ENCODE measurements around the gene HTRA2.

HTRA2 gene

DNA sequence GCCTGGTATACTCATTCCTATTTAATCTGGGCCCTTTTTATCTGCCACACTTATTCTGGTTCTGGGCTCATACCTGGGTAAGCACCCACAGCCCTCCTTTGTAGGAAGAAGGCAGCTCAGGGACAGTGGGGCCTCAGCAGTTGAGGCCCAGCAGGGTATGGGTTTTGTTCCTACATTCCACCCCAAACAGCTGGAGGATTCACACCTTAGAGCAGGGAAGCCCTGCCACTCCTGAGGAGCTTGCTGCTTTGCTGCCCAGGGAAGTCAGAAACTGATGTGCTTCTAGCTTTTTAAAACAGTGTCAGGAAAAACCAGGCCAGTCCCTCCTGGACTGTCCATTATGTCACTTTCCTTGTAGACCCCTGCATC, 29.2 kb upstream of the HTRA2 start:
- no peak for DNase-seq (ENCODE audit: low read depth)

GRCh38 chr2:74501335-74502071, 28.2 kb upstream of the HTRA2 start:
- no peak for DNase-seq (ENCODE audit: low read depth)

- DNase-seq (ENCODE audit: low read depth) = peak; percentile 9
Measured at GRCh38 chr2:74502147-74502719, 27.5 kb upstream of the HTRA2 start.

GRCh38 chr2:74502720-74503505, 26.8 kb upstream of the HTRA2 start:
- DNase-seq (ENCODE audit: low read depth) = peak; percentile 88

DNA sequence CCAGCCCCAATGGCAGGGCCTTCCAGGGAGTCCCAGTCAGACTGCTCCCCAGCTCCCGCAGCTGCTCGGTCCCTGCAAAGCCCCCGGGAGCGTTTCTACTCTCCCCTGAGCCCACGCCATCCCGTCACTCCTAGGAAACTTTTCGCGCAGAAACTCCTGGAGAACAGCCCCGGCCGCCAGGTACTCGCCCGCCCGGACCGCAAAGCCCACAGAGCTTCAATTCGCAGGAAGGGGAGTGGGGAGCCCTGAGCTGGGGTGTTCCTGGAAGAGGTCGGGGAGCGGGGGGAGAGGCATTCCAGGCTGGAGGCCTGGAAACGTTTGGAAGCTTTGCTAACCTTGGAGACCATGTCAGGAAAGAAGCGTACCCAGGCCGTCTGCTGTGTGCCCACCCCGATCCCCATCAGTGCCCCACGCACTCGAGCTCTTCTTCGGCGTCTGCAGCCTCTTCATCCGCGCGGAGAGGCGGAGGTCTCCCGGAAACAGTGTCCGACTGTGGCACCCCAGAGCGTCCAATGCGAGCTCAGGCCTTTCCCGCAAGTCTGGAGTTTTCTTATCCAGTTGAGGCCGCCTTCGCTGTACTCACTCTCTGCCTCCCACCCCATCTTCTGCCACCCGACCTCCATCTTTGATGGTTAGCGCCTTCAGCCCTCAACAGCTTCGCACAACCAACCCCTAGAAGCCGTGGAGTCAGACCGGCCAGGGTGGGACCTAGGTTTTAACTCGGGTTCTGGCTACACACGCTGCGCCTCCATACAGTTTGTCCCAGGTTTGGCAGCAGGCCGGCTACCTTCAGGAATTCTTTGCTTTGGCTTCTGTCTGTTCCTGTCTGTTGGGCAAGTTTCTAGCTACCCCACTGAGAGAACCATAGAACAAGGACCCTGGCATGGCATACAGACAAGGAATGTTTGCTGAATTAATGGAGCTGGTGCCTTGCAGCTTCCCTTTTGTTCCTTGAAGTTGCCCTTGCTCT, 25.9 kb upstream of the HTRA2 start:
- no peak for DNase-seq (ENCODE audit: low read depth)

DNA sequence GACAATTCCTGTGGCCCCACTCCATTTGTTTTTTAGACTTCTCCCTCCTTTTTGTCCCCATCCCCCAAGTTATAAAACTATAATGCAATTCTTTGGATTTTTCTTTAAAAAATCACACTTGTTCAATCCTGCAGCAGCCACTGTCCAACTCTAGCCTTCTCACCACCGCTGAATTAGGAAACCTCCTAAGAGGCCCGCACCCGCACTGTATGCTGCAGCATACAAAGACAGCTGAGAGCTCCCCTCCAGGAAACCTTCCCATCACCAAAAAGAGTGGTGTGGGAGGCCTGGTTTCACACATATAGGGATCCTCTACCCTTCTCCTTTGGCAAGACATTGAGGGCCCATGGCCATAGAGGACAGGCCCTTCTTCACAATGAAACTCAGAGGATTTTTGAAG, 25.1 kb upstream of the HTRA2 start:
- DNase-seq (ENCODE audit: low read depth) = no peak

DNA sequence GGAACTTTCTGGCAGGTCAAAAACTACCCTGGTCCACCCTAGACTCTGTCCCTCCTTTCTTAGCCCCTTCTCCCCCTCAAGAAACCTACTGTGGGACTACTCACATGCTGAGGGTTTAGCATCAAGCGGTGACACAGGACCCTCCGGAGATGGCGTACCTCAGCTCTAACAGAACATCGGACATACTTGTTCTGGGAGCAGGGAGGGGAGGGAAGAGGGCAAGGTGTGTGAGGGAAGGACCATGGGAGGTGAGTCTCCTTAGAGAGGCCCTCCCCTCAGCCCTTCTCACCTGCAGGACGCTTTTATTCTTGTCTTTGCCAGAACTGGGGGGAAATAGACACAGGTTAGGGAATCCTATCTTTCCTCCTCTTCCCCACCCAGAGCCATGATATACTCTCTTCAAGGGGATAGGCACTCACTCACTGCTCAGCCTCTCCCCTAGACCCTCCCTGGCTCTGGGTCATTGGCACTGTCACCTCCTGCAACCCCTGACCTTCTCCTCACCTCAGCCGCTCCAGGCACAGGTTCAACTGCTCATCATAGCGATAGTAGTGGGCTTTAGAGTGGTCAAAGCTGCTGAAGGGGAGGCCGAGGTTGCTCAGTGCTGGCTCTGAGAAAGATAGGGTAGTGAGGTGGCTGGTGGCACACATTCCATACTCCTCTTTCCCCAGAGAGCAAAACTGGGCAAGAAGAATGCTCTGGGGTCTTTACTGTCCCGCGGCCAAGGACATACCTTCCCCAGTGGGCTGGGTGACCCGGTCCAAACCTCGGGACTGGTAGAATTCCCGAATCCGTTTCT, 24.1 kb upstream of the HTRA2 start:
- DNase-seq (ENCODE audit: low read depth) = no peak

DNA sequence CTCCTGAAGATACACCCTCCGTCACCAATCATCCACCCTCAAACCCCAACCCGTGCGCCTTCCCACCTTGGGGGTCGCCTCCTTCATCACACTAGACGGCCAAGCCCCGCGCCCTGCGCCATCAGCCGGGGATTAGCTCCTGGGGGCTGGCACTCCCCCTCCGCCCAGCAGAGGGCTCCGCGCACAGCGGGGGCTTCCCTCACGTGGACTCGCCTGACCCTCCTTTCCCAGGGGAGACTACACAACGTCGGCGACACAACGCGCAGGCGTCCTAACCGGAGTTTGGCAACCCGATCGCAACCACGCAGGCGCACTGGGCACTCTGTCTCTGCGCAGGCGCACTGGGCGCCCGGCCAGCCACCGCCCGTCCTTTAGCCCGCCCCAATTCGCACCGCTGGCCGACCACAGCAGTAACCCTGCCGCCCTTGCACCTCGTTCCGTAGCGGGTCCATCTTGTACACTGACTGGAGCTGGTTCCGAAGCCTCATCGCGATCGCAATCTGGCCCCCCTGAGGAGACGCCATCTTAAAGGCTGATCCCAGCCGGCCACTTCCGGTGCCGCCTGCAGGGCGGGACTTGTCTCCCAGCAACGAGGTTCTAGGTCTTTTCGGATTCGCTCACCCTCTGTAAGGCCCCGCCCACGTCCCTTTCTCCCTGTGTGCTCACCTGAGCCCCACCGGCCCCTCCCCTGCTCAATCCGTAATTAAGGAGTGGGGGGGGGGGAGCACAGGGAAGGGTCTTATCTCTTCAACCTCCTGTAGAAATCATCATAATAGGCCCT, 22.4 kb upstream of the HTRA2 start, which contains the start of gene PCGF1:
Gene PCGF1, minus strand, starts transcription at position 551 of the 781 bp plus-strand sequence. Its CDS starts 27 bp downstream, at position 524.
- peak; percentile 97 for DNase-seq (ENCODE audit: low read depth)

DNA sequence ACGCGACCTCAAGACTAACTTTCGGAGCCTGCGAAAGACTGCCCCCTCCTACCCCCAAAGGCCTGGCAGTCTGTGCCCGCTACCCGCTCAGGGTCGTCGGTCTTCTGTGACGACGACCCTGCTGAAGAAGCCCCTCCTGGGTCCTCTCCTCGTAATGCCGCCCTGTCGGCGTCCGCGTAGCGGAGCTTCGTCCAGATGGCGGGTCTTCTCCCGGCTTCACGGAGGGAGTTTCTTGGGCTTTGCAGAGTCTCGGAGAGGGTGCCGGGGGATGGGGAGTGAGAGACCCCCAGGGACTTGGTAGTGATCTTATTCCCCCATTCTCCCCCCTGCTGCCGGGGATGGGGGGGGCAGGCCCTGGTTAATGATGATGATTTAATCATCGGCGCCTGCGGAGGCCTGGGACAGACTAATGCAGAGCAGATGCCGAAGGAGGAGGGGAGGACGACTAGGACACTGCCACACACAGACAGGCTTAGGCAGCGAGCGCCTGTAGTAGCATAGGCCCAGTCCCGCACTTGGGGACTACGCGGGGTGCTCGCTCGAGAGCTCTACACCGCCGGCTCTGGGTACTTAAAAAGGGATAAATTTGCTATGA, 21.7 kb upstream of the HTRA2 start:
- DNase-seq (ENCODE audit: low read depth) = peak; percentile 44

GRCh38 chr2:74510272-74510671, 19.5 kb upstream of the HTRA2 start:
- no peak for DNase-seq (ENCODE audit: low read depth)

GRCh38 chr2:74511104-74511989, 18.4 kb upstream of the HTRA2 start:
- DNase-seq (ENCODE audit: low read depth) = no peak

- DNase-seq (ENCODE audit: low read depth) = no peak
Measured at GRCh38 chr2:74512744-74513604, 16.8 kb upstream of the HTRA2 start.

DNA sequence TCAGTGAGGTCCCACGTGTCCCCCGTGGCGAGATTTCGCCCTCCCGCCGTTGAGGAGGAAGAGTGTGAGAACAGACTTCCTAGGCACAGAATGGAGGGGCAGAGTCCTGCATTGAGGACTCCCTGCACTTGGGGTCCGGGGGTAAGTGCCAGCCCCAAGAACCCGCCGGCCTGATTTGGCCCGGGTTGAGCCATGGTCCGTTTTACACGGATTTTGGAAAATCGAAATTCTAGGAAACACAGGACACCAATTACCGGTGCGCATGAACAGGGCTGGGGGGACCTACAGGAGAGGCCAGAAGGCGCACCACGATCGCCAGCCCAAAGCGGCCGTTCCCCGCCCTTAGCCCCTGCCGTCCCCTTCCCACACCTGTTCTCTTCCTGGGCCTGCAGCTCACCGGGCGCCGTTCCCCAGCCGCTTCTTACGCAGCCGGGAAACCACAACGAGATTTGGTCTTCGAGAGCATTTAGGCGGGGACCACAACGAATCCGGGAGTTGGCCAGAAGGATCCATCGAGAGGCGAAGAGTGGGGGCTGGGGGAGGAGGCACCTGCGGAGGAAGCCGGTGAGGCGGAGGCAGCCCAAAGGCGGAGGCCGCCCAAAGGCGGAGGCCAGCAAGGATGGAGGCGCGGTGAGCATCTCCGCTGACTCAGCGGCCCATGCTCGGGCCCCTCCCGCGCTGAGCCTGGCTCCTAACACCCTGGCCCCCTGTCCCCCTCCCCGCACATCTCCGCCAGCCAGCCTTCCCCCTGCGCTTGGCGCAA, 15.9 kb upstream of the HTRA2 start:
- DNase-seq (ENCODE audit: low read depth) = no peak

DNA sequence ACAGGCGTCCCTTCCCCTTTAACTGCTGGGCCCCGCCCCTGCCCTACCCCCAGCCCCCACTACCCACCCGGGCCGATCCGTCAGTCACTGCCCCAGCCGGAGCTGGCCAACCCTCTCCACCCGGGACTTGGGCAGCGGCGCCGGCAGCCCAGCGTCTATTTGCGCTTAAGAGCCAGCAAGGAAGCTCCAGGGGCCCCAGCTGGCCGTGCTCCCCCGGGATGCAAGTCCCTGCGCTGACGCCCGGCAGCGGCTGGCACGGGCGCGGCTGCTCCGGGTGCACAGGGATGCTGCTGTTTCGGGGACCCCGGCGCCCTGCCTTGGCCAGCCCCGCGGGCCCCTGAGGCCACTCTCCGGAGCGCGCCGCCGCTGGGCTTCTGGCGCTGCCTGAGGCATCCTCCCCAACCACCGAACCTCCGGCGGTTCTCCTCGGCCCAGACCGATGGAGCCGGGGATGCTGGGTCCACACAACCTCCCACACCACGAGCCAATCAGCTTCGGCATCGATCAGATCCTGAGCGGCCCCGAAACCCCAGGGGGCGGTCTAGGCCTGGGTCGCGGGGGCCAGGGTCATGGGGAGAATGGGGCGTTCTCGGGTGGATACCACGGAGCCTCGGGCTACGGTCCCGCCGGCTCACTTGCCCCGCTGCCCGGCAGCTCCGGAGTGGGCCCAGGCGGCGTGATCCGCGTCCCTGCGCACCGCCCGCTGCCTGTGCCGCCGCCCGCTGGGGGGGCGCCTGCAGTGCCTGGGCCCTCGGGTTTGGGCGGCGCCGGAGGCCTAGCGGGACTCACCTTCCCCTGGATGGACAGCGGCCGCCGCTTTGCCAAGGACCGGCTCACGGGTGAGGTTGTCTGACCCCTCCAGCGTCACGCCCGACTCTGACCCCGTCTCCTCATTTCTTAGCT, 15.1 kb upstream of the HTRA2 start, which contains the start of gene TLX2:
Gene TLX2, plus strand, starts transcription at position 83 of the 903 bp plus-strand sequence. Its CDS starts 357 bp downstream, at position 440.
- no peak for DNase-seq (ENCODE audit: low read depth)

GRCh38 chr2:74515271-74515980, 14.3 kb upstream of the HTRA2 start:
- DNase-seq (ENCODE audit: low read depth) = no peak
